PFSK-1 (cell line): ENCODE measurements around the gene TMUB1.

Experiments
- POLR2AphosphoS5 ChIP-seq: IDR thresholded peaks from 2 replicates; pipeline ENCODE4 v1.6.1; 2012; ENCODE audit warnings: low read depth, mild to moderate bottlenecking, control low read depth, low read length, moderate library complexity
- TAF1 ChIP-seq: IDR thresholded peaks from 2 replicates; pipeline ENCODE4 v1.6.1; 2012; ENCODE audit warnings: low read length, control low read depth, borderline replicate concordance; ENCODE audit not compliant: insufficient read depth
- TF ChIP-seq, protein P1 (sequence below), 2 experiments: IDR thresholded peaks; 2 replicates each; pipeline versions ENCODE4 v1.6.1 to v1.8.0; 2011 to 2012; ENCODE audit warnings: low read depth in 2 of 2, low read length in 2 of 2, control low read depth in 1 of 2, inconsistent platforms in 1 of 2, mild to moderate bottlenecking in 1 of 2, moderate library complexity in 1 of 2; ENCODE audit not compliant: insufficient read depth in 1 of 2

DNA sequence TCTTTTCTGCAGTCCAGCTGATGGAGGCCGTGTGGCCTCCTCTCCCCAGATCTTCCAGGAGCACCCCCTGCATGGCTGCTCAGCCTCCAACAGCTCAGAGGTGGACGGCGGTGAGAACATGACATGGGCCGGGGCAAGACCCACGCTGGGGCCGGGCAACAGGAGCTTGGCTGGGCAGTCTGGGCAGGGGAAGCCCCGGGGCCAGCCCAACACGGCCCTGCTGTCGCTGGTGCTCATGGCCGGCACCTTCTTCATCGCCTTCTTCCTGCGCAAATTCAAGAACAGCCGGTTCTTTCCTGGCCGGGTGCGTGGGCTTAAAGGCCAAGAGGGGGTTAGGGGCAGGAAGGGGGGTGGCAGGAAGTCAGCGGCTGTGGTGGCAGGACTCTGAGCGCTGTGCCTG lies 9.3 kb downstream of the TMUB1 start:
- TF ChIP-seq POLR2AphosphoS5 (no peak), TAF1 (no peak)
- TF ChIP-seq, protein P1, sequence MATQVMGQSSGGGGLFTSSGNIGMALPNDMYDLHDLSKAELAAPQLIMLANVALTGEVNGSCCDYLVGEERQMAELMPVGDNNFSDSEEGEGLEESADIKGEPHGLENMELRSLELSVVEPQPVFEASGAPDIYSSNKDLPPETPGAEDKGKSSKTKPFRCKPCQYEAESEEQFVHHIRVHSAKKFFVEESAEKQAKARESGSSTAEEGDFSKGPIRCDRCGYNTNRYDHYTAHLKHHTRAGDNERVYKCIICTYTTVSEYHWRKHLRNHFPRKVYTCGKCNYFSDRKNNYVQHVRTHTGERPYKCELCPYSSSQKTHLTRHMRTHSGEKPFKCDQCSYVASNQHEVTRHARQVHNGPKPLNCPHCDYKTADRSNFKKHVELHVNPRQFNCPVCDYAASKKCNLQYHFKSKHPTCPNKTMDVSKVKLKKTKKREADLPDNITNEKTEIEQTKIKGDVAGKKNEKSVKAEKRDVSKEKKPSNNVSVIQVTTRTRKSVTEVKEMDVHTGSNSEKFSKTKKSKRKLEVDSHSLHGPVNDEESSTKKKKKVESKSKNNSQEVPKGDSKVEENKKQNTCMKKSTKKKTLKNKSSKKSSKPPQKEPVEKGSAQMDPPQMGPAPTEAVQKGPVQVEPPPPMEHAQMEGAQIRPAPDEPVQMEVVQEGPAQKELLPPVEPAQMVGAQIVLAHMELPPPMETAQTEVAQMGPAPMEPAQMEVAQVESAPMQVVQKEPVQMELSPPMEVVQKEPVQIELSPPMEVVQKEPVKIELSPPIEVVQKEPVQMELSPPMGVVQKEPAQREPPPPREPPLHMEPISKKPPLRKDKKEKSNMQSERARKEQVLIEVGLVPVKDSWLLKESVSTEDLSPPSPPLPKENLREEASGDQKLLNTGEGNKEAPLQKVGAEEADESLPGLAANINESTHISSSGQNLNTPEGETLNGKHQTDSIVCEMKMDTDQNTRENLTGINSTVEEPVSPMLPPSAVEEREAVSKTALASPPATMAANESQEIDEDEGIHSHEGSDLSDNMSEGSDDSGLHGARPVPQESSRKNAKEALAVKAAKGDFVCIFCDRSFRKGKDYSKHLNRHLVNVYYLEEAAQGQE (IDR thresholded peaks at IDR 0.05; ENCODE audit: insufficient read depth in 1 of 2, low read depth in 2 of 2, low read length in 2 of 2) = no peak
